SK-N-MC (cell line): ENCODE data around the gene LGR4.

Source experiments
- EZH2 ChIP-seq: fragments of 200-600 bp; sonication (generic); IDR thresholded peaks from one replicate; pipeline ENCODE4 v1.6.1; 2017; ENCODE audit warnings: antibody characterized with exemption
- POLR2AphosphoS5 ChIP-seq: IDR thresholded peaks from 2 replicates; pipeline ENCODE4 v1.6.1; 2012; ENCODE audit warnings: mild to moderate bottlenecking, low read depth, low read length, borderline replicate concordance

DNA sequence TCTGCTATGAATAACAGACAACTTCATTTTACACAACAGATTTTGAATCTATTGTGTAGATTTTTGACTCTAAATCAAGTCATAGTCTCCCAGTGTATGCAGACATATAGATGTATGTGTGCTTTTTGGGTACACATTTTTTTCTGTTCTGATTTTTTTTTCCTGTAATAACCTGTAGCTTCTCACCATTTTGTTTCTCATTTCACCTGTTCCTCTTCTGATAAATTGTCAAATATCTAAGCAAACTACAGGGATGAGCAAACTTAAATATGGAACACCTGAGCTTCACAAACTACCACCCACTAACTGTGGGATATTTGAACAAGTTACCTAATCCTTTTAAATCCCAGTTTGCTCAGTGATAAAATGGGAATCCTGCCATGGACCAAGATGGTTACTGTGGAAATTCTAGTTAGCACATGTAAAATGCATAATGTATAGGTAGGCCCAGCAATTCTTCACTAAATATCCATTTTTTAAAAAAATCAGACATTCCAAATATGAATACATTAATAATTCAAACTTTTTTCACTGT lies 15.7 kb downstream of the LGR4 start:
- no peak for TF ChIP-seq EZH2
- no peak for TF ChIP-seq POLR2AphosphoS5
